COR-L47 (cell line): ENCODE data around the gene CCKAR.
"Not testable (repeated sequence)": the region's sequence is repeated elsewhere in the genome, so short reads cannot be mapped to it uniquely, and the experiment has no call there.

Source experiments
- DNase-seq: peaks from one replicate; lab custom pipeline; 2025; lab: John Stamatoyannopoulos, UW

Gene CCKAR

GRCh38 chr4:26490111-26490959 is at the start of gene CCKAR:
Gene CCKAR (minus strand): TSS chr4:26490484. CDS start chr4:26490267, 217 bp downstream.
- peak; percentile 87 for DNase-seq

GRCh38 chr4:26533685-26534084 is 43.4 kb upstream of the CCKAR start:
- no peak for DNase-seq

DNA sequence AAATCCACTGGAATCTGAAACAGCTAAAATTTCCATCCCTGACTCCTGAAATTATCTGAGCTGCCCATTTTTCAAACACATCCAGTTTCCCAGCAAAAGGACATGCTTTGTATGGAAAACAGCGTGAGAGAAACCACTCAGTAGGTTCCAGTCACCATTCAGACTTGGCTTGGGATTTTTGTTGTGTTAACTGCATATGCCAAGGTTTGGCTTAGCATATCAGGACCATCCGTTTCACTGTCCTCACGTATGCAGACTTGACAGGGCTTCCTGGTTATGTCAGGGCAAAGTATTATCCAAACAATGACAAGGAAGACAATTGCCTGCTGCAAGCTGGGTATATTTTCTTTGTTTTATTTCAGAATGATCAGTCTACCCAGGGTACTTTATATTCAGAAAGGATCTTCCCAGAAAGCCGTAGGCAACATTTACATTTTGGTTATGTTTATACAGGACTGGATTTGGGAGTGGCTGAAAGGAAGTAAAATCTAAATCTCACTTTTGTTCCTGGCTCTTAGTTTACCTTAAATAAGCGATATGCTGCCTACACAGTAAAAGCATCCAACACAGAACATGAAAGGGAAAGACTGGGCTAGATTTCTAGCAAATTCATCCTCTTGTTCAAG is 41.3 kb upstream of the CCKAR start:
- no peak for DNase-seq

DNA sequence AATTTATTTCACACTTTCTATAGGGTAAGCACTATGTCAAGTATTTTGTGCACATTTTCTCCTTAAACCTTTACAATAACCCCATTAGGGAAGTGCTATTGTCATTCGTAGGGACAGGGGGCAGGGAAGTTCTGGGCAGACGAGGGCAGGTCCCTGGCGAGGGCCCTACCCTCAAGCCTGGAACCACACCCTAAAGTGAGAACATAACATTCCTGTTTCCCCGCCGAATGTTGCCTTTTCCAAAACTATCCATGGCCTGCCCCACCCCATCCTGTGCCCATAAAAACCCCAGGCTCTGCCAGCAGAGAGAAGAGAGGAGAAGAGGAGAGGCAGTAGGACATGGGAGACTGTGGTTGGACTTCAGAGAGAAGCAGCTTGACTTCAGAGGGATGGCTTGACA is 39.8 kb upstream of the CCKAR start:
- no peak for DNase-seq

- no peak for DNase-seq
These were observed 39.2 kb upstream of the CCKAR start for GRCh38 chr4:26529479-26529878.

DNA sequence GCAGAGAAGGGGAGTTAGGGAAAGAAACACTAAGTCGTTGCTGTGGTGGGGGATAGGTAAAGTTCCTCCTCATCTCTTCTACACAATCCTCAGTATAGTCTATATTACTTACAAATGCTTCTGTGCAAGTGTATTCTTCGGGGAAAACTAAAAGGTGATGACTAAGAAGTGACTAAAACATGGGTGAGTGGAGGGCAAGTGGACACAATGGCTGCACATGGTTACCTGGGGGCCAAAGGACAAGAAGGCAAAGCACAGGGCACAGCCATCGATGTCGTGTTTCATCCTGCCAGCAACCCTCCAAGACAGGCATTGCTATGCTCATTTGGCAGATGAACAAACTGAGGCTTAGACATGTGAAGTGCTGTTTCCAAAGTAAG is 35.5 kb upstream of the CCKAR start:
- DNase-seq = no peak

DNA sequence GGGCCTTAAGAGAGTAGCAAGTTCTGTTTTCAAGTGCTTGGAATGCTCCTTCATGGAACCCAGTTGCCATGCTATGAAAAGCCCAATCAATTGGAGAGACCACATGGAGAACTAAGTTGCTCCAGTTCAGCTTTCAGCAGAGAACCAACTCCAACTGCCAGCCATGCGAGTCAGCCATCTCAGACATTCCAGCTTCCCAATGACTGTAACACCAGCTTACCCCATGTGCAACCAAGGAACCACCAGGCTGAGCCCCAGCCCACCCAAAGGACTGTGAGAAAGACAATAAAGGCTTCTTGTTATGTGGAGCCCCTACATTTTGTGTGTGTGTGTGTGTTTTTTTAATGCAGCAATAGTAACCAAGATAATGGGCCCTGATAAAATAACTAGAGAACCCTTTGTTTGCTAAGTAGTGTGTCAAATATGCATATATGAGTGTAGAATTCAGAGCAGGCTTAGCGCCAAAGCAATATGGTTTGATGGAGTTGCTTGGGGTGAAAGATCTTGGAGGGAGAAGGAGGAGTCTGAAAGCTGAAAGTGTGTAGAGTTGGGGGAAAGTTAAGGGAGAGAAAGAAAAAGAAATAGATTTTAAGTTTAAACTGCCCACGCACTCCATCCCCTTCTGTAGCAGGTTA is 35.0 kb upstream of the CCKAR start:
- DNase-seq = no peak

DNA sequence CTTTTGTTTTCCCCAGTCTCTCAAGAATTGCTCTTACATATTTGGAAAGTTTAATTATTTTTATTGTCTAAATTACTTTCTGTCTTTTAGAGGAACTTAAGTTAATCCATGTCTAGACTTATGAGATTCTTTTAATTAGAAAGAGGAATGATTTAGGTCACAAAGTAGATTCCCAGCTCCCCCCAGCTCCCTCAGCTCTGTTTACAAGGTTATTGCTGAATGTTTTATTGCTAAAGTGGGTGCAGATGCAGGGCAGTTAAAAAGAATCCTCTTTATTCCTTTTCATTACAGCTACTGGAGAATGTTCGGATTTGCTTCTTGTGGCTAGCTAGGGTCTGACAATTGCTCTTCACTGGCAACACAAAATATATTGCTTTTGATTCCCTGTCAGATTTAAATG is 33.7 kb upstream of the CCKAR start:
- no peak for DNase-seq

DNA sequence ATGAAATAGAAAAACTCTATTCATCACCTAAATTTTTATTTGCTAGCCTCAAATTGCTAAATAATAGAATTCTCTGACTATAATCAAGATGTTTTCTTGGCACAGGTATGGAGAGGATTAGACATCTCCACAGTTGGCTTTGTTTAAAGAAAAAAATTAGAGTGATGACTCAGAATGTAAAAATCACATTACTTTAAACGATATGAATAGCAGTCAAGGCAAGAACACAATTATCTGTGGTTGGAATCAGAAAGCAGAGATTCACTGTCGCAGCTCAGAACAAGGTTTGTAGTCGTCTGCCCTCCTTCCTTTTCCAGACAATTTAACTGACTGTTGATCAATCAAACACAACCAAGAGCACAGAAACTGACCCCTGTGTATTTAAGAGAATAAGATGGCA is 32.2 kb upstream of the CCKAR start:
- no peak for DNase-seq

DNA sequence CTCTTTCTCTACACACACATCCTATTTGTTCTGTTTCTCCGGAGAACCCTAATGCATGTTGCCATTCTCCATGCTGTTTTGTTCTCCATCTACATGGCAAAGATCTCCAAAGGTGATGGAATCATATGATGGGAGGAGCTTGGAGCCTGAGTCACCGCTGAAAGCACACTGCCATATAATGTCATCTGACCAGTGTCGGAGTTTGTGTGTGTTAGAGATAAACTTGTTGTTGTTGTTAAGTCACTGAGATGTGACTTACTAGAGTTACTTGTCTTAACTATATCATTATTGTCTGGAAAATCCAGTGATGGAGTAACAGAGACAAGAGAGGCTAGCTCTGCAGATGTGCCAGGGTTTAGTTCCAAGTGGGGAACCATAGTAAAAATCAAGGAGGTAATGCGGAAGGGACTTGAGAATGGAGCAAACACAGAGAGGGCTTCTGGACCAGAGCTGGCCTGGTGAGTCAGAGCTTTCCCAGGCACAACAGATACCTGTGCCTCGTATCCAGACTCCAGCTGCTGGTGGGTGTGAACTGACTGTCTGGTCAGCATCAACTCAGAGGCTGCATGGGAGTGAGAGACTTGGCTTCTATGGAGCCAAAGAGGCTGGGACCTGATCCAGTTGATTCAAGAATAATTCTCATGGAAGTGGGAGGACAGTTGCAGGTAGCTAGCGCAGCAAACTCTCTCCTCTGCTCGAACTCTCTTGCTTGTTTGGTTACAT is 30.6 kb upstream of the CCKAR start:
- no peak for DNase-seq

- no peak for DNase-seq
These were observed 25.7 kb upstream of the CCKAR start for GRCh38 chr4:26515936-26516335.

DNA sequence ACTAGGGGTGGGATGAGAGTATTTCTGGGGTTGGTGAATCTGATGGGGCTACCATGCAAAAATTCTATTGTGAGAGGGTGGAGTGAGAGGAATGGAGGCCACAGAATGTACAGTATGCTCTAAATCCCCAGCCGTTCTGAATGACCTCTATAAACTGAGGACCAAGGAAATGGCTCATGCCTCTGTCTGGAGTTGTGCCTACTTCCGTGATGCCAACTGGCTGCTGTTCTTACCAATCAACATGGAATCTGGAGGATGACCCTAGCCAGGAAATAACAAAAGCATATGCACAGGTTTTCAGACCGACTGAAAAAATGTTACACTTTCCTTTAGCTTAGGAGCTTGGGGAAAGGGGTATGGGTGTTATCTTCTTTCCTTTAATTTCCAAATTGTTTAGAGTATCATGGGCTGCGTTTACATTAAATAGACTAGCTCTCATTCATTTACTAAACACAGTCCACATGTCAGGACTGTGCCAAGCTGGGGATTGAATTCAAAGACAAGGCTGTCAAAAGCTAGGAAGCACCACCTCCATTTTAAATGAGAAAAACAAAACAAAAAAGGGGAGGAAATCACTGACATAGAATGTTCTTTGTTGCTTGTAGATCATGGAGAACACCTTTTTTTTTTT is 20.2 kb upstream of the CCKAR start:
- DNase-seq = no peak

GRCh38 chr4:26509681-26510333 is 19.5 kb upstream of the CCKAR start:
- DNase-seq = no peak

GRCh38 chr4:26507286-26507685 is 17.0 kb upstream of the CCKAR start:
- DNase-seq = no peak

GRCh38 chr4:26503844-26504243 is 13.6 kb upstream of the CCKAR start:
- no peak for DNase-seq

DNA sequence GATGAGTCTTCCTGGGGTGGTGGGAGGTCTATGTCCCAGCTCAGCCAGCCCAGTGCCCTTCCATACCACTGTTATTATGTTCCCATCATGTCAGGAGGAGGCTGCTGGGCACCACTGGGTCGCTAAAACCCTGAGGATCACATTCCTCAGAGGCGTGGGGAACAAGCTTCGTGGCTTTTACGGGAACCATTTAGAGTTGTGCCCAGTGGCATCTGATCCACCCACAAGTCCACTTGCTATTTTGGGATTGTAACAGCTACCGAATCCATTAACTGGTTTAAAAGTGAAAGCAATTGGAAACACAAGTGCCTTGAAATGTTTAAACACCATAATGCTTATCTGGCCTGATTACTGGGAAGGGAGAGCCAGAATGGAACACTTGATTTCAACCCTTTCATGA is 13.1 kb upstream of the CCKAR start:
- DNase-seq = no peak

- DNase-seq = not testable (repeated sequence)
These were observed 10.3 kb upstream of the CCKAR start for GRCh38 chr4:26500565-26500999.

DNA sequence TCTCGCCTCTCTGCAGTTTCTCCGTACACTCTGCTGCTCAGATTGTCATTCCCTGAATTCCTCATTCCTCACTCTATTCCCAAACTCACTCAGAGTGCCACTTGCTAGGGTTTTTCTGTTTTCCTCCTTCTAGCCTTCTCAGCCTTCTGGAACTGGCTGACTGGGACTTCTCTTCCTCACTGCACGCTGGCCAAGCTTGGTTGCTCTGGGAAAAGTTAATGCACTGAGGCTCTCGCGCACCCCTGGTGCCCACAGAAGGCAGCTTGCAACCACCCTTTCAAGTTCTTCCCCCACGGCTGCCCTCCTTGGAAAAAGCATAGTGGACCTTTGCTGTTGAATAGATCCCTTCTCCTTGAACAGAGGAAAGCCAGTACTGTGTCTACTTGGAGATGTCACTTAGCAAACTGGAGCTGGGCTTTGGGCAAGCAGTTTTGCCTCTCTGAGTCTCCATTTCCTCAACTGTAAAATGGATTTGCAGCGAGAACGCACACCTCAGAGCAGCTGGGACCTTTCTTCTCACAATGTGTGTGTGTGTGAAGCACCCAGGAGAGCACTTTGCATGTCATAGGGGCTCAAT is 6.0 kb upstream of the CCKAR start:
- no peak for DNase-seq

GRCh38 chr4:26493461-26493860 is 3.2 kb upstream of the CCKAR start:
- DNase-seq = no peak

- no peak for DNase-seq
These were observed 1.3 kb upstream of the CCKAR start for GRCh38 chr4:26491449-26492170.

DNA sequence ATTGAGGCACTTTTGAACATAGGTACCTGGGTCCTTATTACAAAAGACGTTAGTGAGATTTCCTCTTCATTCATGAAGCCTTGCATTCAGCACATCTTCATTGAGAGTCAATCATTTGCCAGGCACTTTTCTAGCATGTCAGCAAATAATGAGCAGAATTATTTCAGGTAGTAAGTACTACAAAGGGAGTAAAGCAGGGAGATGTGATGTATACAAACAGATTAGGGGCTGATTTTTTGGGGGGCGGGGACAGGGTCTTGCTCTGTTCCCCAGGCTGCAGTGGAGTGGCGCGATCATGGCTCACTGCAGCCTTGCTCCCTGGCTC is 638 bp upstream of the CCKAR start:
- DNase-seq = no peak
